Left hindlimb (tissue), 1 donor: ENCODE data around the gene RNASET2.
"Not testable (repeated sequence)": the region's sequence is repeated elsewhere in the genome, so short reads cannot be mapped to it uniquely, and the experiment has no call there.

Experiments
- DNase-seq: peaks from one replicate; pipeline ENCODE4 v3.0.0-alpha.2; 2018

The RNASET2 gene

GRCh38 chr6:166969390-166970002 lies 13.1 kb upstream of the RNASET2 start:
- no peak for DNase-seq

- no peak for DNase-seq
Observed at GRCh38 chr6:166966268-166966667, 9.9 kb upstream of the RNASET2 start.

- DNase-seq = no peak
Observed at GRCh38 chr6:166960609-166960978, 4.2 kb upstream of the RNASET2 start.

GRCh38 chr6:166959911-166960608 lies 3.7 kb upstream of the RNASET2 start:
- DNase-seq = no peak

- DNase-seq = no peak
Observed at GRCh38 chr6:166958926-166959861, 2.8 kb upstream of the RNASET2 start.

DNA sequence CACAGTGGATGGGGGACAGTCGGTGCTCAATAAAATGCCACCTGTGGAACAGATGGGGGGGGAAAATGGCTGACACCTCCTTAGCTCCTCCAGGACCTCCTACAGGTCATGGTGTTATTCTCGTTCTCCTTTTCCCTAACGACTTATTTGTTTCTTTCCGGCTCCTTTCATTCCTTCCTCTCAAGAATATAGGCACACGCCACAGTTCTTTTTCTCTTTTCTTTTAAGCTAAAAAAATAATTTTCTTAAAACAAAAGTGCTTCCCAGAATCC lies 1.4 kb upstream of the RNASET2 start:
- no peak for DNase-seq

- peak; percentile 72 for DNase-seq
Observed at GRCh38 chr6:166957087-166957804, 896 bp upstream of the RNASET2 start.

DNA sequence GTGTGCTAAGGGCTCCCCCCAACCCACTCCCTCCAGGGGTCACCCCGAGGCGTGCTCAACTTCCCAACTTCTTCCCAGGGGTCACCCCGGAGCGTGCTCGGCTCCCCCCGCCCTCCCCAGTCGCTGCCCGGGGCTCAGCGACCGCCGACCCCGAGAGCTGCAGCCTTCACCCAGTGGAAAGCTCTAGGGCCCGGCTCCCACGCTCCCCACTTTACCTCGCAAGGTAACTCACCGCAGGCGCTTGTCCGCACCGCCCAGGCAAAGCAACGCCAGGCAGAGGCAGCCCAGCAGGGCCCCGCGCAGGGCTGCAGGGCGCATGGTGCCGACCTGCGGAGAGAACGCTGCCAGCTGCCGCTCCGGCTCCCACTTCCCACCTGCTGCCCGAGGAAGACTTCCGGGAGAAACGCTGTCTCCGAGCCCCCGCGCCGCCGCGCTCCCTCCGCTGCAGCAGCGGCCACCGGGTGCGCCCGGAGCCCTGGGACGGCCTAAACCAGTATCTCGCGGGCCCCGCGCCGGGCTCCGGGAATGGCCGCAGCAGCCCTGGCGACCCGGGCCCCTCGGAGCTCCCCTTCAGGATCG lies 396 bp downstream of the RNASET2 start:
- DNase-seq = peak; percentile 40

DNA sequence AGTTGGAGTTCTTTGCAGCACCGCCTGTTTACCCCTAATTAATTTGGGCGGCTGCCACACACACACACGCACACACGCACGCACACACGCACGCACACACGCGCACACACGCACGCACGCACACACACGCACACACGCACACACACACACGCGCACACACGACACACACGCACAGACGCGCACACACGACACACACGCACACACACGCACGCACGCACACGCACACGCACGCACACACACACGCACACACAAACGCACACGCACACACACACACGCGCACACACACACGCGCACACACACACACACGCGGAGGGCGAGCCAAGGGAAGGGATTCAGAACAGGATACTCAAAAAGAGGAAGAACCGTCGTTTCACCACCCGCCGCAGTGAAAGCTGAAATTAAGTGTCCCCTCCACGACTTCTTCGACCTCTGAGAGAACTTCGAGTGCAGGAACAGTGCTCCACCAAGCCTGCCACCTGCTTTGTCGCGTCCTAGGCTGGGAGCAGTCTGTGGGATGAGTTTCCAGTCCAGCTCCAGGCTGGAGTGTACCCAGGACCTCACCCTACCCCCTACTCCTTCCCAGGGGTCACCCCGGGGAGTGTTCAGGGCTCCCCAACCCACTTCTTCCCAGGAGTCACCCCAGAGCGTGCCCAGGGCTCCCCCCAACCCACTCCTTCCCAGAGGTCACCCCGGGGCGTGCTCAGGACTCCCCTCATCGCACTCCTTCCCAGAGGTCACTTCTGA lies 1.1 kb downstream of the RNASET2 start:
- DNase-seq = no peak

DNA sequence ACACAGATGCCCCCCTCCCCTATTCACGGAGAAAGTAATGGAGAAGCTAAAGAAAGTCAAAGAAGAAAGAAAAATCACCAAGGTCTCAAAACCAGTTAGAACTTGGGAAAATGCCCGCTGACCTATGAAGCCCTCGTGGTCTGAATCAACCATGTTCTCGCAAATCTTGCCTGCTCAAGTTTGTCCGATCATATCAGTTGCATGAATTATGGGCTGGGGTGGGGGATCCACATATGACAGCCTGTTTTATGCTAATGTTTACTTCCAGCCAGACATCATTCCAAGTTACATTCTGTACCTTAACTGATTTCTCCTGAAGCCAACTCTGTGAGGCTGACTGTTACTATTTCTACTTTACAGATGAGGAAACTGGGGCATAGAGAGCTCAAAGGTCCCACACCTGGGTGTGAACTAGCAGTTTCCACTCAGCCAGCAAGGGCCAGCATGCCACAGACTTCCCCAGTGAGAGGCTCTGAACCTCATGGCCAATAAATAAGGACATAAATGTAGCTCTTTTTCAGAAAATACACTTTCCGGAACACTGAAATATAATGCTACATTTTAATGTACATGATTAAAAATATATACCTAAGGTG lies 2.1 kb downstream of the RNASET2 start:
- no peak for DNase-seq

DNA sequence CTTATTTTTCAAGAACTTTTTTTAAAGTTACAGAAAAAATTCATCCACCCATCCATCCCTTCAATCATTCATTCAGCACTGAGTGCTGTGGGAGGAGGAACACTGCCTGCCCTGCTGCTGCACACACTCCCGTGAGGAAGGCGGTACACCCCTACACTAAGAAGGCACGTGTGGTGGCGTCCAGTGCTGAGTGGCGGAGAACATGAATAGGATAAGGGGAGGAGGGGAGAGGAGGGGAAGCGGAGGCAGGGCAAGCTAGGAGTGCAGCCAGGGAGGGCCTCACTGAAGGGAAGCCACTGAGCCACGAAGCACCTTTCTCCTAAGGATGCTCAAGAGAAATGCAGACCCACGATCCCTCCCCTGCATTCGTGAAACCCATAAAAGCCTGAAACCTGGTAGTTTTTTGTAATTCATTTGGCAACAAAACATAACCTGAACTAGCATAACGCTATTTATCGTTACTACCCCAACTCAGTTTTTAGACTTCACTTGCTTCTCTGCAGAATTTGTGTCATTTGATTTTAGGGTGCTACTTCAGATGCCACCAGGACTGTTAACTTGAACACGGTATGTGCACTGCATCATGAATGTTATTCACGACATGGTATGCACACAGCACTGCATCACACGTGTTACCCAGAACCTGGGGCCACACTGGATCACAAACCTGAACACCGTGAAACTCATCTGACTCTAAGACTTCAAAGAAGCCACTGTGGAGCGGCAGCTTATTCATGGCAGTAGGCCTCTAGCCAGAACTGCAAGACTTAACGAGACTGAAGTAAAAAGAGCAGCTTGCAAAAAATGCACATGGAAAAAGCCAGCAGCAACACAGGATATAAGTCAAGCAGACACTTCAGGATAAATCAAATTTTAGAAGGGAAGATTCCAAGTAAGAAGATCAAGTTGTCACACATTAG lies 3.5 kb downstream of the RNASET2 start:
- DNase-seq = no peak

- DNase-seq = no peak
Observed at GRCh38 chr6:166952121-166952520, 4.2 kb downstream of the RNASET2 start.

GRCh38 chr6:166951670-166952060 lies 4.7 kb downstream of the RNASET2 start:
- DNase-seq = no peak

GRCh38 chr6:166950892-166951669 lies 5.3 kb downstream of the RNASET2 start:
- DNase-seq = not testable (repeated sequence)

GRCh38 chr6:166950443-166950821 lies 5.9 kb downstream of the RNASET2 start:
- DNase-seq = no peak

- no peak for DNase-seq
Observed at GRCh38 chr6:166949528-166950442, 6.6 kb downstream of the RNASET2 start.

GRCh38 chr6:166948724-166949123 lies 7.6 kb downstream of the RNASET2 start:
- not testable (repeated sequence) for DNase-seq

DNA sequence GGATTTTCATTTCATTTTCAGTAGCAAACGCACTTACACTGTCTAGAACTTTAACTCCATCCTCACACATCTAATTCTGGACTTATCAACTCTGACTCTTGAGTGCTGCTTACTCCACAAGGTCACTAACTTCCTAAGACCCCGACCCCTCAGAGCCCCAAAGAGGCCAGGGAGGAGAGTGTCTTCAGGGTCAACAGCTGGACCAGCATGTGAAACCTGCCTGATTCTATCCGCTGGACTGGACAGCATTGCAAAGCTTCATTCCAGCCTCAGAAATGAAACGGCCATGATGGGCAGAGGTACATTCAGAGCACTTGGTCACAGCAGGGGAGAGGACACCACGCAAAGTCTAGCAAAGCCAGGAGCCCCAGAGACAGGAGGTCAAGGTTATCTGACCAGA lies 9.1 kb downstream of the RNASET2 start:
- DNase-seq = no peak

DNA sequence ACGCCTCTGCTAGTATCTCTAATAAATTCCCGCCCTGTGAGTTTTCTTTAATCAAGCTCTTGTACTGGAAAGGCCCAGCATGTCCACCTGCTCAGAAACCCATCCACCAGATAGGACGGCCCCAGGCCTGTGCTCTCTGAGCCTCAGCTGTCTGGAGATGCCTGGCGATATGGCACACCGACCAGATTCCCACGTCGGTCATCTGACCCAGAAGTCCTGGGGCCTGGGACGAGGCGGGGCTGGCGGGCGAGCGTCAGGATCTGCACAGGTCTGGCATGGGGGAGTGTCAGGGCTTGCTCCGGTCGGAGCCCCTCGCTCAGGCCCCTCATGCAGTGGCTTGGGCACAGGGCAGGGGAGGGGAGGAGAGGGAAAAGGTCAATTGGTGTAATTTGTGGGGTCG lies 10.2 kb downstream of the RNASET2 start:
- DNase-seq = no peak
